HG02571 (cell line): Measurements from ENCODE around the gene SNX33.
"Not testable (repeated sequence)": the region's sequence is repeated elsewhere in the genome, so short reads cannot be mapped to it uniquely, and the experiment has no call there.

ENCODE experiments used
- ATAC-seq: cut with Tn5 transposase; IDR thresholded peaks from one replicate; pipeline ENCODE4 v1.9.1; 2021; ENCODE audit warnings: mild to moderate bottlenecking, moderate library complexity; ENCODE audit not compliant: unreplicated experiment

SNX33 gene

DNA sequence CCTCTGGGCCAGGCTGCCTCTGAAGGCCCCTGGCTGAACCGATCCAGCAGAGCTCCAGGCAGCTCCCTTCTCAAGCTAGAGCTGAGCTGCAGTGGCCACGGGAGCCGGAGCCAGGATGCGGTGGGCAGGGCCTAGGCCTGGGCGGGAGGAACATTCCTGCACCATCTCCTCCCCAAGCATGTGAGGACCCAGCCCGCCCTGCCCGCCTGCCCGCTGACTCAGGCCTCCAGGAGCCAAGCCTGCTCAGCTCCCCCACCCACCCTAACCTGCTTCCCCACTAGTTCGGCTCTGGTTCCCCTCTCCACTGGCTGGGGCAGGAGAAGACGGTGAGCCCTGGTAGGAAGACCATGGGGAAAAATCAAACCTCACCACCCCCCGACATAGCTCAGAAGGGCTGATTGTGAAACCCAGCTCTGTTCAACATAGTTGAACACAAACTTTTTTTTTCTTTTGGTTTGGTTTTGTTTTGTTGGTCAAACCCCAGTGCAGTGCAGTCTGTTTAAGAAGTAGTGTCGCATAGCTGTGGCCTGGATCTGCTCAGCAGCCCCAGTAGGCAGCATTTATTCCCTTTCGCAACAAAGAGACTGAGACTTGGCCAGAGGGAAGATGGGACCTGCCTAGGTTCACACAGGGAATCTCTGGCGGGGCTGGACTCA lies 13.5 kb downstream of the SNX33 start:
- ATAC-seq, result no peak

GRCh38 chr15:75661756-75662140 lies 14.0 kb downstream of the SNX33 start:
- ATAC-seq, result no peak

GRCh38 chr15:75662823-75663519 lies 15.3 kb downstream of the SNX33 start:
- no peak for ATAC-seq

DNA sequence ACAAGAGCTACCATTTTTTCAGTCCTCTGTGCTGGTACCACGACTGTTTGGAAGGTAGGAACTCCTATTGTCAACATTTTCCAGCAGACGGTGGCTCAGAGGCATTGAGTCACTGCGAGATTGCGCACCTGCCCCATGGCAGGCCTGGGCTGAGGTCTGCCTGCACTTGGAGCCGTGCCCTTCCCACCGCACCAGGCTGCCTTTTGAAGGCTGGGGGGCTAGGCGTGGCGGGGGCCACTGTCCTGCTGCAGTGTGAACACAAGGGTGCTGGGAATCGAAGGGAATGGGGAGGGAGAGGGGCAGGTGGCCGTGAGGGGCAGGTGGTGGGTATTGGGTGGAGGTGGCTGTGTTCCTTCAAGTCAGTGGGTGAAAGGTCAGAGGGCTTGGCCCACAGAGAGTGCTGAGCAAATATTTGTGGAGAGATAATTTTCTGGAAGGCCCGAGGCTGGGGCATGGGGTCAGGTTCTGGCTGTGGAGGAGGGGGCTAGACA lies 16.3 kb downstream of the SNX33 start:
- no peak for ATAC-seq

- ATAC-seq, result no peak
Observed at GRCh38 chr15:75666823-75667501, 19.2 kb downstream of the SNX33 start.

DNA sequence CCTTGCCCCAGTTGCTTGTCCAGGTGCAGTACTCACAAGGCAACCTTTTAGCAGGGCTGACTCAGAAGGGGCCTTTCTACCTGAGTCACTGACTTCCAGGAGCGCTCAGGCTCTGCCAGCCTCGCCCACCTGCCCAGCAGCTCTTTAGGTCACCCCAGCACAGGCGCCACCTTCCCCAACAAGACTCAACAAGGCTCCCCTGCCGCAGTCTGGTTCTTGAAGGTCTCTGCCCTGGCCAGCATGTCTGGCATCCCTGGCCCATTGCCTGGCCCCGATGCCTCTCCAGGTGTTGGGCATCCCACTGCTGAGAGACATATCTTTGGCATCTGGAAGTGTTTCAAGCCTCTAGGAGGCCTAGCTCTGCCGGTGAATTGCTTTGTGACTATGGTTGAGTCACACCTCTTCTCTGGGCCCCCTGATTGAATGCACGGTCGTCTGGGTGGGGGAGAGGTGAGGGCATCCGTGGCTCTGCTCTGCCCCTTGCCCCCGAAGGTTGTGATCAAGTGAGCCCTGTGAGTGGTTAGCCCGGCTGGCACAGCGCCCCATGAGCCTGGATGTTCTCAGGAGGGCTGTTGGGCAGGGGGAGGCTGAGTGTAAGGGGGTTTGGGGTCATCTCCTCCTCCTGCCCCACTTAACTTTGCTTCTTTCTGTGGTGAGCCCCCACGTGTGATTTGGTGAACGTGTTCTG lies 21.6 kb downstream of the SNX33 start:
- ATAC-seq, result no peak

GRCh38 chr15:75669879-75670212 lies 22.1 kb downstream of the SNX33 start:
- no peak for ATAC-seq

DNA sequence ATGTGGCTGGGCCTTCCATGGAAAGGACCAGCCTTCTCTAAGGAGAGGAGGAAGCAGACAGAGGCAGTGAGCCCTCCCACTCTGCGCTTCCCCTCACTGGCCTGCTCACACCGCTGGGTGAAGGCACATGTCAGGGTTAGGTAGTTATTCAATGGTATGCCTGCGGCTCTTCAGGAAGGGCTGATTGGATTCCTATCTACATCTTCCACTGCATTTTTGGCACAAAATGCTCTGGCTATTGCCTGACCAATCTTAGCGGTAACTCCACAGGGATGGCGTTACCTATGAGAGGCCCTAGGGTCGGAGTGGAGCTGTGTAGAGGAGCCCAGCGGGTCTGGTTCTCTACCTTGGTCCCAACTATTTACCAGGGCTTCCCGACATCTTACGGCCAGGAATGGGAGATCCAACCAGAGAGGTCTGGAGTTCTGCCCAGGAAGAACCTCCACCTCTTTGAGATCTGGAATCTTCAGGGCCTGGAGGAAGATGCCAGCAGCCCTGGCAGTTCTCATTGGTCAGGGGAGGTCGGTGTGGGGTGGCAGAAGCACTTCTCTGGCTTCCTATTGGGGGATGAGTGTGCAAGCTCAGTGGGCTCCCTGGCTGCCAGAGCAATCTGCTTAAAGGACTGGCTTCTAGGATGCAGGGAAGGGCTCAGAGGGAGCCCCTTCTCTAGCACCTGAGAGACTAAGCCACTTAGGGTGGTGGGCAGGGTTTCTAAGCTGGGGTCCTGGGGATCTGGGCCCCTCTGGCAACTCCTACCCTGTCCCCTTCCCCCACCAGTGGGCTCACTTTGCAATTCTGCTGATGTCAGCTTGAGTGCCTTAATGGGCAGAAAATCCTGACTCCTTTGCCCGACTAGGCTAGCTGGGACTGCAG lies 24.3 kb downstream of the SNX33 start:
- ATAC-seq, result no peak

DNA sequence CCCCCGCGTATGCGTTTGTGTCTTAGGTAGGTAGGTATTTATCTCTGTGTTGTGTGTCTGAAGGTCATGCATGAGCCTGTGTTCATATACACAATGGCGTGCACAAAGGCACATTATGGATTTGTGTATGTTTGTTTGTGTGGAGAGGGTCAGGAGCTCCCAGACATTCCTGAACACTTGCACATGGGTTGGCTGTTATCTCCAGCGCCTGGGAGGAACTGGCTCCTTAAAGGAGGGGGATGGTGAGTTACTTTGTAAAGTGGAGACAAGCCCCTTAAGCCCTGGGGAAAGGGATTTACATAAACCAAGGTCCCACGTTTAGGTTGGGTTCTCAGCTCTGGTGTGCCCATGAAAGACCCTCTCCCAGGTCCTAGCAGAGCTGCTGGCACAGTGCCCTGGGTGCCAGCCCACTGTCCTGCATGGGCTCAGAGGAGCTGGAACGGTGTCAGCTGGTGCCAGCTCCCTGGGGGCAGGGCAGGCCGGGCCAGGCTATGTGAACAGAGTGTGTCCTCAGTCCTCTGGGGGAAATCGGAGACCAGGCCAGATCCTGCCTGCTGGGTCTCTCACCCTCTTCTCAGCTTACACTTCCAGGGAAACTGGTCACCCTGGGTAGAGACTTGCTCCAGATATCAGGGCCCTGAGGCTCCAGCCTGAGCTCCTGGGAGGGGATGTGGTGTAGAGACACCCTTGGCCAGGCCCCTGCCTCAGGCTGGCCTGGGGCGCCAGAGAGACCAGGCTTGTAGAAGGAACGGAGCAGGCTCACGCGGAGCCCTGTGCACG lies 25.1 kb downstream of the SNX33 start:
- no peak for ATAC-seq

GRCh38 chr15:75673426-75674235 lies 25.9 kb downstream of the SNX33 start:
- ATAC-seq, result no peak

- ATAC-seq, result no peak
Observed at GRCh38 chr15:75674366-75674765, 26.7 kb downstream of the SNX33 start.

GRCh38 chr15:75675579-75676404 lies 28.1 kb downstream of the SNX33 start:
- ATAC-seq, result no peak

- ATAC-seq, result no peak
Observed at GRCh38 chr15:75676688-75677464, 29.2 kb downstream of the SNX33 start.

DNA sequence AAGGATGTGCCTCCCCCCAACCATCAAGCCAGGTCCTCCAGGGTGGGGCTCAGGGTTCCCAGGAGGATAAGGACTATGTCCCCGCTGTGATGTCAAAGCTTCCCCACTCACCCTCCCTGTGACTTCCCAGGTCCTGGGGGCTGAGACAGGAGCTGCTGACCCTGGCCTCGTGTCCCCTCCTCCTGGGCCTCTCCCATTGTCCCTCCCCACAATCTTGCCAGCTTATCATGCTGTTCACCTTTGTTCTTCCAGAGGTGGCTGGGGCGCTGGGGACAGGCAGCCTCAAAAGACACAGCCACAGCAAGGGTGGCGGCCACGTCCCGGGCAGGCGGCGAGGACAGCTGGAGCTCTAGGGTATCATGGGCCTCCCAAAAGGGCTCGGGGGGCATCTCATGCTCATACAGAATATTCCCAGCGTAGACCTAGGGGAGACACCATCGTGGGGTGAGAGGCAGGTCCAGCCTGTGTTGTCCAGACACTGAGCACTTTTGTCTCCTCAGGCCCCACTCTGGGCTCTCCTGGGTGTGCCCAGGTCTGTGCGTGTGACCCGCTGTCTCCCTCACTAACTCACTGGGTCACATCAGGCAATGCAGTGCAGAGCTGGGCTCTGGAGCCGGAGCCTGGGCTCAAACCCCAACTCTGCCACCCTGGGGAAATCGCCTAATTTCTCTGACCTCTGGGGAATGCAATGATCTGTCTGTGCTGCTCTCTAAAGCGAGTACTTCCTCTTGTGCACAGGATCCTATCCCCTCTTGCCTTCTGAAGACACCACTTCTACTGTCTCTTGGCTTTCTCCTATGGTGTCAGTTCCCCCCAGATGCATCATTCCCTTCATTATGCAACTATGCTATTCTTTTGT lies 30.0 kb downstream of the SNX33 start:
- no peak for ATAC-seq

DNA sequence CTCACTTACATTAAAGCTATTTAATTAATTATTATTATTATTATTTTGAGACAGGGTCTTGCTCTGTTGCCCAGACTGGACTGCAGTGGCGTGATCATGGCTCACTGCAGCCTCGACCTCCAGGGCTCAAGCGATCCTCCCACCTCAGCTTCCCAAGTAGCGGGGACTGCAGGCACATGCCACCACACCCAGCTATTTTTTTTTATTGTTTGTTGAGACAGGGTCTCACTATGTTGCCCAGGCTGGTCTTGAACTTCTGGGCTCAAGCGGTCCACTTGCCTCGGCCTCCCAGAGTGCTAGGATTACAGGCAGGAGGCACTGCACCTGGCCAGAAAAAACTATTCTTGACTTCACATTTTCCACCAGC lies 30.6 kb downstream of the SNX33 start:
- not testable (repeated sequence) for ATAC-seq

DNA sequence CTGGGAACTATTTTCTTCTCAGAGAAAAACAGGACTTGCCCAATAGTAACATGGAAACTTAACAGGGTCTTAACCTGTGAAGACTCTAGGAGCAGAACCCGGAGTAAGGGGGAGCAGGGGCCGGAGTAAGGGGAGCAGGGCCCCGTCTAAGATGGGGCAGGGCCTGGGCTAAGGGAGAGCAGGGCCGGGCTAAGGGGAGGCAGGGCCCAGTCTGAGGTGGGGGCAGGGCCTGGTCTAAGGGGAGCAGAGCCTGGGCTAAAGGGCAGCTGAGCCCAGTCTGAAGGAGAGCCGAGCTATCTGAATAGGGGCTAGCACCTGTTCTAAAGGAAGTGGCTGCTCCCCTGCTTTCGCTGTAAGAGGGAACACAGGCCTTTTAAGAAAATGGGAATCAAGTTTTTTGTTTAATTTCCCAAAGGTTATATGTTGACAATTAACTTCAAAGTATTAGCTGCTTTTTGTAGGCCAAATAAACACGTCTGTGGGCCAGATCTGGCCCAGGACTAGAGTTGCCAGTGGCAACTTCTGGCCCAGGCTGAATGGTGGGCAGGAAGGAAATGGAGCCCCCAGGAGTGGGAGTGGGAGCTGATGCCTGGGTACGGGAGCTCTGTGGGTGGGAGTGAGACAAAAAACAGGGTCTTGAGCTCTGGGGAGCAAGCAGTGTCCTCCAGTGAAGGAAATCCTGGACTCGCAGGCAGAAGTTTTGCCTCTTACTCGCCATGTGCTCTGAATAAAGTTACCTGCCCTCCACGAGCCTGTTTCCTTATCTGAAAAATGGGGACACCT lies 32.5 kb downstream of the SNX33 start:
- no peak for ATAC-seq
